Dendritic cell treated with granulocyte-macrophage colony-stimulating factor and Interleukin-4, amounts not matched to agents 40 ng/mL and 50 ng/mL, for 4 days (primary cell): ENCODE data around the gene RAB11FIP4.

ENCODE experiments used
- H3K27ac Mint-ChIP-seq: one replicate; pipeline ENCODE4 v1.8.0; 2022; ENCODE audit warnings: mild to moderate bottlenecking, mixed read lengths
- H3K27me3 Mint-ChIP-seq: one replicate; pipeline ENCODE4 v1.8.0; 2022; ENCODE audit warnings: mild to moderate bottlenecking, mixed read lengths
- H3K36me3 Mint-ChIP-seq: one replicate; pipeline ENCODE4 v1.8.0; 2022; ENCODE audit warnings: low read depth, mixed read lengths
- H3K4me1 Mint-ChIP-seq: one replicate; pipeline ENCODE4 v1.8.0; 2022; ENCODE audit warnings: low read depth, mixed read lengths
- H3K4me3 Mint-ChIP-seq: one replicate; pipeline ENCODE4 v1.8.0; 2022; ENCODE audit warnings: mild to moderate bottlenecking, moderate library complexity, mixed read lengths
- H3K9me3 Mint-ChIP-seq: one replicate; pipeline ENCODE4 v1.8.0; 2022; ENCODE audit warnings: mixed read lengths
- intact Hi-C: fragments of 100-400 bp; cut with micrococcal nuclease; formaldehyde crosslinking; loops from one replicate; pipeline ENCODE4 v1.15.0; 2022

Gene RAB11FIP4

GRCh38 chr17:31424944-31425281 is 33.4 kb downstream of the RAB11FIP4 start:
- Mint-ChIP-seq H3K4me1 (no peaks in the 10 kb centered on the region), H3K27ac (no peak overlapping the region), H3K27me3 (peaks cover 34% of the 10 kb centered on the region), H3K4me3 (no peak overlapping the region), H3K36me3 (no peaks in the 10 kb centered on the region), H3K9me3 (peaks cover 12% of the 10 kb centered on the region)
- intact Hi-C loops, result no loop called here

- H3K4me1 Mint-ChIP-seq, result no peaks in the 10 kb centered on the region
- peaks cover 15% of the 10 kb centered on the region for H3K9me3 Mint-ChIP-seq
- H3K27ac Mint-ChIP-seq, result no peak overlapping the region
- H3K27me3 Mint-ChIP-seq, result peaks cover 32% of the 10 kb centered on the region
- no peak overlapping the region for H3K4me3 Mint-ChIP-seq
- no peaks in the 10 kb centered on the region for H3K36me3 Mint-ChIP-seq
- intact Hi-C loops, result no loop called here
Measured at GRCh38 chr17:31425282-31426040, 34.0 kb downstream of the RAB11FIP4 start.

GRCh38 chr17:31427684-31428083 is 36.2 kb downstream of the RAB11FIP4 start:
- Mint-ChIP-seq H3K36me3 (no peaks in the 10 kb centered on the region), H3K27me3 (peaks cover 46% of the 10 kb centered on the region), H3K4me3 (no peak overlapping the region), H3K4me1 (no peaks in the 10 kb centered on the region), H3K27ac (no peak overlapping the region), H3K9me3 (peaks cover 7% of the 10 kb centered on the region)
- intact Hi-C loops, result no loop called here

GRCh38 chr17:31428111-31428510 is 36.6 kb downstream of the RAB11FIP4 start:
- peaks cover 47% of the 10 kb centered on the region for H3K27me3 Mint-ChIP-seq
- peaks cover 6% of the 10 kb centered on the region for H3K9me3 Mint-ChIP-seq
- H3K4me3 Mint-ChIP-seq, result no peak overlapping the region
- no peaks in the 10 kb centered on the region for H3K36me3 Mint-ChIP-seq
- no peak overlapping the region for H3K27ac Mint-ChIP-seq
- peaks cover under 1% of the 10 kb centered on the region for H3K4me1 Mint-ChIP-seq
- intact Hi-C loops, result no loop called here

- Mint-ChIP-seq H3K27ac (no peak overlapping the region), H3K36me3 (no peaks in the 10 kb centered on the region), H3K9me3 (peaks cover 6% of the 10 kb centered on the region), H3K4me1 (peaks cover 4% of the 10 kb centered on the region), H3K4me3 (no peak overlapping the region), H3K27me3 (peaks cover 47% of the 10 kb centered on the region)
- intact Hi-C loops, result no loop called here
Measured at GRCh38 chr17:31428512-31428911, 37.0 kb downstream of the RAB11FIP4 start.

GRCh38 chr17:31431098-31431851 is 39.8 kb downstream of the RAB11FIP4 start:
- Mint-ChIP-seq H3K36me3 (no peaks in the 10 kb centered on the region), H3K27me3 (peaks cover 46% of the 10 kb centered on the region), H3K4me1 (peaks cover 9% of the 10 kb centered on the region), H3K4me3 (no peak overlapping the region), H3K27ac (no peak overlapping the region), H3K9me3 (peaks cover 6% of the 10 kb centered on the region)
- intact Hi-C loops, result no loop called here

GRCh38 chr17:31431852-31432658 is 40.6 kb downstream of the RAB11FIP4 start:
- Mint-ChIP-seq H3K27ac (no peak overlapping the region), H3K9me3 (peaks cover 6% of the 10 kb centered on the region), H3K4me1 (peaks cover 9% of the 10 kb centered on the region), H3K36me3 (no peaks in the 10 kb centered on the region), H3K27me3 (peaks cover 46% of the 10 kb centered on the region), H3K4me3 (no peak overlapping the region)
- intact Hi-C loops, result no loop called here

GRCh38 chr17:31433091-31433790 is 41.8 kb downstream of the RAB11FIP4 start:
- H3K27me3 Mint-ChIP-seq, result peaks cover 47% of the 10 kb centered on the region
- peaks cover 14% of the 10 kb centered on the region for H3K4me1 Mint-ChIP-seq
- no peak overlapping the region for H3K27ac Mint-ChIP-seq
- H3K36me3 Mint-ChIP-seq, result no peaks in the 10 kb centered on the region
- H3K4me3 Mint-ChIP-seq, result no peak overlapping the region
- H3K9me3 Mint-ChIP-seq, result peaks cover 6% of the 10 kb centered on the region
- intact Hi-C loops, result no loop called here

- Mint-ChIP-seq H3K36me3 (no peaks in the 10 kb centered on the region), H3K27me3 (peaks cover 50% of the 10 kb centered on the region), H3K4me3 (no peak overlapping the region), H3K4me1 (peaks cover 14% of the 10 kb centered on the region), H3K9me3 (peaks cover 6% of the 10 kb centered on the region), H3K27ac (no peak overlapping the region)
- intact Hi-C loops, result no loop called here
Measured at GRCh38 chr17:31433811-31434726, 42.6 kb downstream of the RAB11FIP4 start.

- no peak overlapping the region for H3K27ac Mint-ChIP-seq
- intact Hi-C loops, result no loop called here
- no peak overlapping the region for H3K4me3 Mint-ChIP-seq
- peaks cover 14% of the 10 kb centered on the region for H3K4me1 Mint-ChIP-seq
- peaks cover 5% of the 10 kb centered on the region for H3K9me3 Mint-ChIP-seq
- no peaks in the 10 kb centered on the region for H3K36me3 Mint-ChIP-seq
- peaks cover 55% of the 10 kb centered on the region for H3K27me3 Mint-ChIP-seq
Measured at GRCh38 chr17:31434727-31435050, 43.2 kb downstream of the RAB11FIP4 start.

- H3K27me3 Mint-ChIP-seq, result peaks cover 50% of the 10 kb centered on the region
- H3K4me3 Mint-ChIP-seq, result no peak overlapping the region
- H3K9me3 Mint-ChIP-seq, result no peaks in the 10 kb centered on the region
- H3K36me3 Mint-ChIP-seq, result no peaks in the 10 kb centered on the region
- intact Hi-C loops, result no loop called here
- peaks cover 14% of the 10 kb centered on the region for H3K4me1 Mint-ChIP-seq
- no peak overlapping the region for H3K27ac Mint-ChIP-seq
Measured at GRCh38 chr17:31435581-31435980, 44.1 kb downstream of the RAB11FIP4 start.

- H3K4me3 Mint-ChIP-seq, result no peak overlapping the region
- no peaks in the 10 kb centered on the region for H3K9me3 Mint-ChIP-seq
- intact Hi-C loops, result loop anchor here (1.0 kb wide), 2 partner anchors 87 to 404 kb away; no protein-coding TSS in a partner anchor
- no peaks in the 10 kb centered on the region for H3K36me3 Mint-ChIP-seq
- peaks cover 31% of the 10 kb centered on the region for H3K27me3 Mint-ChIP-seq
- no peak overlapping the region for H3K27ac Mint-ChIP-seq
- H3K4me1 Mint-ChIP-seq, result peaks cover 14% of the 10 kb centered on the region
Measured at GRCh38 chr17:31437720-31438400, 46.4 kb downstream of the RAB11FIP4 start.
